Esophagus squamous epithelium (tissue), 5 donors: Measurements from ENCODE around the gene TBCCD1. TPM values are rescaled to one million over a fixed set of nuclear protein-coding genes. Genes with fewer than 3 reads are reported as not detected.
"Not testable (repeated sequence)": the region's sequence is repeated elsewhere in the genome, so short reads cannot be mapped to it uniquely, and the experiment has no call there.

Experiments used
- DNase-seq: peaks from one replicate; lab custom pipeline; 2025; lab: John Stamatoyannopoulos, UW
- H3K27ac ChIP-seq, 4 donors: fragments of 200-600 bp; sonication (generic); one replicate each; pipeline ENCODE4 v1.5.1; 2016 to 2019; ENCODE audit warnings: mild to moderate bottlenecking in 1 of 4
- H3K27me3 ChIP-seq, 4 donors: fragments of 200-600 bp; sonication (generic); 1 replicate in 3 of 4; 2 replicates in 1 of 4; pipeline versions ENCODE4 v1.5.1 to v1.6.0; 2017 to 2021; ENCODE audit warnings: antibody characterized with exemption in 1 of 4
- H3K36me3 ChIP-seq, 3 donors: fragments of 200-600 bp; sonication (generic); one replicate each; pipeline ENCODE4 v1.5.1; 2016 to 2019
- H3K4me1 ChIP-seq, 3 donors: fragments of 200-600 bp; sonication (generic); one replicate each; pipeline ENCODE4 v1.5.1; 2017 to 2019
- H3K4me3 ChIP-seq, 4 donors: fragments of 200-600 bp; sonication (generic); 1 replicate in 3 of 4; 2 replicates in 1 of 4; pipeline ENCODE4 v1.5.1; 2016 to 2019; ENCODE audit warnings: mild to moderate bottlenecking in 2 of 4, moderate library complexity in 1 of 4
- H3K9me3 ChIP-seq, 3 donors: fragments of 200-600 bp; sonication (generic); one replicate each; pipeline ENCODE4 v1.5.1; 2016 to 2019
- POLR2A ChIP-seq, 4 donors: fragments of 450-650 bp; IDR thresholded peaks; one replicate each; pipeline ENCODE4 v1.6.1; 2017; ENCODE audit warnings: antibody characterized with exemption in 4 of 4, mild to moderate bottlenecking in 4 of 4, moderate library complexity in 3 of 4
- WGBS, 2 donors: methylation state at CpG; one replicate each; pipeline ENCODE4 v1.1.5; 2018; 5-methylcytosine and 5-hydroxymethylcytosine counted together
- intact Hi-C: fragments of 100-400 bp; cut with DNase I; formaldehyde crosslinking; loops from one replicate; pipeline ENCODE4 v1.15.0; 2022
- total RNA-seq, 4 donors: library from RNA; depleted of rRNA; stranded (reverse); fragments of >200 nt; gene quantifications; one replicate each; pipeline ENCODE4 v1.1.0, GENCODE V29; 2016
- TF ChIP-seq, protein P1 (sequence below), 6 experiments: fragments of 450-650 bp in 4 of 6; fragments of 200-600 bp in 2 of 6; sonication (generic) in 2 of 6; IDR thresholded peaks; one replicate each; pipeline ENCODE4 v1.5.1; 2016 to 2019; ENCODE audit warnings: antibody characterized with exemption in 6 of 6, mild to moderate bottlenecking in 4 of 6, moderate library complexity in 4 of 6
- donor health status: DM: yes; HTN: yes; CAD: no.

The TBCCD1 gene
- total RNA-seq, 4 donors from 2014 or later = 6.9 to 10.5 (median 7.9) TPM

DNA sequence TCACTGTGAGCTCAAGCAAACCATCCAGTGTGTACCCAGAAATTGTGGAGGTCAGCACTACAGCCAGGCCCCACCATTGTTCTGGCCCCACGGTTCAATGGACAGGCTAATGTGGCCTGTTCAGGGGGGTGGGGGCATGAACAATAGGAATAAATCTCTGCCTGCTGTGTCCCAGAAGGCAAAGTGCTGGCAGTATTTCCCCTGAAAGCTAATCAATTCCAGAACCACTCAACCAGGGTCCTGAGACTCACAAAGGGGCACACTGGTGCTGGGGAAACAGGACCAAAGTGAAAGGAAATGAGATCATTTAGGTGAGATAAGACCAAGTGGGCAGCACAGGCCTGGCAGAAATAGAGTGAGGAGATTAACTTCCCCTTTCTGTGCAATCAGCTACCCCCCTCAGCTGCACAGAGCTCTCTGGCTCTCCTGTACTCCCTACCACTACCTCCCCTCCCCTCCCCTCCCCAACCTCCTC, 34.5 kb downstream of the TBCCD1 start:
- H3K27me3 ChIP-seq = peaks cover 0 to 5% (median 0%) of the 10 kb centered on the region in 4 donors
- no peak overlapping the region for H3K4me3 ChIP-seq
- H3K27ac ChIP-seq = no peak overlapping the region
- H3K9me3 ChIP-seq = no peaks in the 10 kb centered on the region
- TF ChIP-seq, protein P1, sequence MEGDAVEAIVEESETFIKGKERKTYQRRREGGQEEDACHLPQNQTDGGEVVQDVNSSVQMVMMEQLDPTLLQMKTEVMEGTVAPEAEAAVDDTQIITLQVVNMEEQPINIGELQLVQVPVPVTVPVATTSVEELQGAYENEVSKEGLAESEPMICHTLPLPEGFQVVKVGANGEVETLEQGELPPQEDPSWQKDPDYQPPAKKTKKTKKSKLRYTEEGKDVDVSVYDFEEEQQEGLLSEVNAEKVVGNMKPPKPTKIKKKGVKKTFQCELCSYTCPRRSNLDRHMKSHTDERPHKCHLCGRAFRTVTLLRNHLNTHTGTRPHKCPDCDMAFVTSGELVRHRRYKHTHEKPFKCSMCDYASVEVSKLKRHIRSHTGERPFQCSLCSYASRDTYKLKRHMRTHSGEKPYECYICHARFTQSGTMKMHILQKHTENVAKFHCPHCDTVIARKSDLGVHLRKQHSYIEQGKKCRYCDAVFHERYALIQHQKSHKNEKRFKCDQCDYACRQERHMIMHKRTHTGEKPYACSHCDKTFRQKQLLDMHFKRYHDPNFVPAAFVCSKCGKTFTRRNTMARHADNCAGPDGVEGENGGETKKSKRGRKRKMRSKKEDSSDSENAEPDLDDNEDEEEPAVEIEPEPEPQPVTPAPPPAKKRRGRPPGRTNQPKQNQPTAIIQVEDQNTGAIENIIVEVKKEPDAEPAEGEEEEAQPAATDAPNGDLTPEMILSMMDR (IDR thresholded peaks at IDR 0.05) = no peak
- TF ChIP-seq POLR2A (IDR thresholded peaks at IDR 0.05) = no peak
- peaks cover 0 to 8% (median 0%) of the 10 kb centered on the region in 3 donors for H3K4me1 ChIP-seq
- H3K36me3 ChIP-seq = no peaks in the 10 kb centered on the region
- WGBS, 2 donors = 75% methylated on average over 1 of the region's 1 CpG; no CpG with 5 or more reads in 1 of the 2 donors
- intact Hi-C loops = no loop called here
- DNase-seq = no peak

DNA sequence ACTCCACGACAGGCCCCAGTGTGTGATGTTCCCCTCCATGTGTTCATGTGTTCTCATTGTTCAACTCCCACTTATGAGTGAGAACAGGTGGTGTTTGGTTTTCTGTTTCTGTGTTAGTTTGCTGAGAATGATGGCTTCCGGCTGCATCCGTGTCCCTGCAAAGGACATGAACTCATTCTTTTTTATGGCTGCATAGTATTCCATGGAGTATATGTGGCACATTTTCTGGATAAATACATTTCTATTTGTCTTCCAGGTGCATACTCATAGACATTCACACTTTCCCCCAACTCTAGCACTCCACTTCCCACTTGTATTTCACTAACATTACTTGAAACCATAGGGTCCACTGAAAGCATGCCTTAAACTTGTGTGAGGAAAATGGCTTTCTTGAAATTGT, 35.4 kb downstream of the TBCCD1 start:
- 92 to 100% methylated on average over 3 of the region's 3 CpGs for WGBS, 2 donors
- H3K27me3 ChIP-seq, H3K4me3 ChIP-seq, intact Hi-C loops, H3K27ac ChIP-seq, H3K36me3 ChIP-seq, H3K9me3 ChIP-seq, H3K4me1 ChIP-seq, DNase-seq: not testable (repeated sequence)

DNA sequence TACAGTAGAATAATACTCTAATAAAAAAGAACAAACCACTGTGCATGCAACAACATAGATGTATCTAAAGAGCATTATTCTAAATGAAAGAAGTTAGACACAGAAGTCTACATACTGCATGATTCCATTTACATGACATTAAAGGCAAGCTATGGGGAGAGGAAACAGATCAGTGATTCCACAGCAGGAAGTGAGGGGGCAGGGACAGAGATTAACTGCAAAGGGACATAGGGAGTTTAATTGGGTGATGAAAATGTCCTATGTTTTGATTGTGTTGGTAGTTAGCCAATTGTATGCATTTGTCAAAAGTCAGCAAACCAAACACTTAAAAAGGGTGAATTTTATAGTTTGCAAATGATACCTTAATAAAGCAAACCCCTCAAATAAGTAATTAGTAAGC, 36.7 kb downstream of the TBCCD1 start:
- Histone ChIP-seq H3K27me3 (peaks cover 0 to 13% (median 0%) of the 10 kb centered on the region in 4 donors), H3K9me3 (no peaks in the 10 kb centered on the region), H3K4me1 (no peaks in the 10 kb centered on the region), H3K36me3 (no peaks in the 10 kb centered on the region), H3K4me3 (no peak overlapping the region), H3K27ac (no peak overlapping the region)
- intact Hi-C loops = no loop called here
- no peak for DNase-seq
- TF ChIP-seq, protein P1 (IDR thresholded peaks at IDR 0.05) = no peak
- no peak for TF ChIP-seq POLR2A (IDR thresholded peaks at IDR 0.05)

DNA sequence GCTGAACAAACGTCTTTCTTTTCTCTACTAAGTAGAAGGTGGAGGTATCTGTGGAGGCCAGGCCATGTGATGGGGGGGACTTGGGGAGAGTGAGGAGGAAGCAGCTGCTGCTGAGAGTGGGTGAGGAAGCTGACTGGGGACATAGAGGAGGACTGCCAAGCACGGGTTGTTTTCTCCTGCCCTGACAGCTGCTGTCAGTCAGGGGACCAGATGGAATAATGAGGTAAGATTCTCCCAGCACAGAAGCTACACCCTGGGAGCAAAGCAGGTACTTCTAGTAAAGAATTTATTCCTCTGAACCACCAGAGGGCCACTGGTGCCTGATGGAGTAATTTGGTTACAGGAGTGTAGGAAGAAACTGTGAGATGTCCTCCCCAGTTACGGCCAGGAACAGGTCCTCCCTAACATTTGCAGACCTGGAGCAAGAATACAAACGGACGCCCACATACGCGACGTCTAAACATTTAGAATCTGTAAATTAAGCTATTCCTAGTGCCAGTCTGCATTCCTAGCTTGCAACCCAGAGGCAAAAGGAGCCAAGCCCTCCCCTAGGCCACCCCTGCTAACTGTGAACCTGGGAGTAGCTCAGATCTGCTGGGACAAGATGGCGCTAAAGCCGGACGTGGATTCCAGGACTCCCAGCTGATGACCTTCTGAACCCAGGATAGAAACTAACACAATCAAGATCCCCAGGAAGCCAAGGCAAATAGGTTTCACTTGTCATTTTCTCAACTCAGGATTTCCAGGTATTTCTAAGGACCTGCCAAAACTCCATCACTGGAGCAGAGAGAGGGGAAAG, 37.7 kb downstream of the TBCCD1 start:
- WGBS, 2 donors = 69 to 82% methylated on average over 11 of the region's 11 CpGs
- no peaks in the 10 kb centered on the region for H3K36me3 ChIP-seq
- H3K4me3 ChIP-seq = no peak overlapping the region
- TF ChIP-seq POLR2A (IDR thresholded peaks at IDR 0.05) = no peak
- H3K4me1 ChIP-seq = no peaks in the 10 kb centered on the region
- intact Hi-C loops = no loop called here
- H3K9me3 ChIP-seq = no peaks in the 10 kb centered on the region
- no peak overlapping the region for H3K27ac ChIP-seq
- H3K27me3 ChIP-seq = peaks cover 0 to 13% (median 0%) of the 10 kb centered on the region in 4 donors
- DNase-seq = no peak

DNA sequence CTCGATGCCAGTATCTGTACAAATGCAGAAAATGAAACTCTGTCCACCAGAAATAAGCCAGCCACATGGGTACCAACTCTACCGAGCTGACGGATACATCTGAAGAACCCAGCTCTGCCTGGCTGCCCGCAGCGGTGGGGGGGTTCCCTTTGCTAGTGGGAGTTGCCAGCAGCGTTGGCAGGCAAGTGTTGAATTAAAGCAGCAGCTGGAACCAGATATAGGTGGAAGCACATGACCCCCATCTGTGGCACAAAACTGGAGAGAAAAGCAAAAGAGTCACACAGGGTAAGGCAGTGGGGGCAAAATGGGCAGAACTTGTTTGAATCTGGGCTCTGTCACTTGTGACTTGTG, 40.9 kb downstream of the TBCCD1 start:
- Histone ChIP-seq H3K4me3 (no peak overlapping the region), H3K4me1 (no peaks in the 10 kb centered on the region), H3K27ac (no peak overlapping the region), H3K36me3 (no peaks in the 10 kb centered on the region), H3K9me3 (no peaks in the 10 kb centered on the region), H3K27me3 (peaks cover 0 to 41% (median 0%) of the 10 kb centered on the region in 4 donors)
- TF ChIP-seq, protein P1 (IDR thresholded peaks at IDR 0.05) = no peak
- TF ChIP-seq POLR2A (IDR thresholded peaks at IDR 0.05) = no peak
- intact Hi-C loops = no loop called here
- 74 to 78% methylated on average over 6 of the region's 6 CpGs for WGBS, 2 donors
- DNase-seq = no peak

DNA sequence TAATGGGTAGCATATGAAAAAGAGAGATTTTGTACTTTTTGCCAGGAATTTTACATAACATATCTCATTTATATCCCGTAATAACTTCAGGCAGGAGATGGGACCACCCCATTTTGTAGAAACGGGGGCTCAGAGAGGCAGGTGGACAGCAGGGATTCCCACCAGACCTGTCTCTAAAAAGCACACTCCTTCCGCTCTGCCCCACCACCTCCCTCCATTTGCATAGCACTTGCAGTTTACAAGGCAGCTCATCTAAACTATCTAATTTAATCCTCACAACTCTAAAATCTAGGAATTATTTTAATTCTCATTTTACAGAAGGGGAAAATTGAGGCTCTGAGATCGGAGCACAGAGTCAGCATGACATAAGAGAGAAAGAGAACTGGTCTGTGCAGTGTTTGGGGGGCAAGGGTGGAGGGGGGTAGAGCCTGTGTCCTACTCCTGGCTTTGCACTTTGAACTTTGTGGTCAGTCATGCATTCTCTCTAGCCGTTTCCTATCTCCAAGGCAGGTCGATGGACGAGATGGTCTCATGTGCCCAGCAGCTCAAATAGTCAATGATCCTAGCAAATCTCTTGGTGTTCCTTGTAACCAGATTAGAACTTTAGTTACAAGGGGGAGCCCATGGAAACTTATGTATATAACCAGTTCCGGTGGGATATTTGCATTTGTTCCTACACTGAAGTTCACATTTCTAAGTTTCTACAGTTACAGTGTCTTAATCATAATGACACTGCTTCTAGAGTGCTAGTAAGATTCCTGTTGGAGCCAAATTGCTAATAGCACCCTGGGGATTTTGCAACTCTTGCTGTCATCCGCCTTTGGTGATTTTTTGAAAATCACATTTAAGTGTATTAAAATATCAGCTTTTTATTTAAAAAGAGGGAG, 41.5 kb downstream of the TBCCD1 start:
- no peak for DNase-seq
- no peaks in the 10 kb centered on the region for H3K36me3 ChIP-seq
- no peaks in the 10 kb centered on the region for H3K4me1 ChIP-seq
- H3K9me3 ChIP-seq = no peaks in the 10 kb centered on the region
- peaks cover 0 to 47% (median 0%) of the 10 kb centered on the region in 4 donors for H3K27me3 ChIP-seq
- intact Hi-C loops = no loop called here
- 57 to 61% methylated on average over 9 of the region's 9 CpGs for WGBS, 2 donors
- no peak overlapping the region for H3K4me3 ChIP-seq
- no peak for TF ChIP-seq POLR2A (IDR thresholded peaks at IDR 0.05)
- TF ChIP-seq, protein P1 (IDR thresholded peaks at IDR 0.05) = no peak
- H3K27ac ChIP-seq = no peak overlapping the region
